Heart left ventricle (tissue), 16 donors: ENCODE results near the gene THSD4. TPM values are rescaled to one million over a fixed set of nuclear protein-coding genes. Genes with fewer than 3 reads are reported as not detected.

ENCODE experiments used
- ATAC-seq, 4 donors: fragments of 200-7000 bp; cut with Tn5 transposase; one replicate each; pipeline ENCODE4 v1.9.1; 2020 to 2022; ENCODE audit warnings: moderate library complexity in 4 of 4, mild to moderate bottlenecking in 3 of 4, moderate number of reproducible peaks in 1 of 4
- DNase-seq, 5 donors: peaks; one replicate each; pipeline ENCODE4 v3.0.0-alpha.2; 2020
- H3K27ac ChIP-seq, 12 donors: fragments of 200-600 bp; sonication (generic) in 4 of 12; one replicate each; pipeline versions ENCODE4 v1.5.0 to v1.8.0; 2016 to 2022; ENCODE audit warnings: mild to moderate bottlenecking in 2 of 12
- H3K27me3 ChIP-seq, 9 donors: fragments of 200-600 bp; sonication (generic) in 2 of 9; one replicate each; pipeline versions ENCODE4 v1.5.1 to v1.8.0; 2016 to 2022; ENCODE audit warnings: mild to moderate bottlenecking in 3 of 9
- H3K36me3 ChIP-seq, 9 donors: fragments of 200-600 bp; sonication (generic) in 2 of 9; one replicate each; pipeline versions ENCODE4 v1.5.0 to v1.8.0; 2018 to 2022; ENCODE audit warnings: mild to moderate bottlenecking in 2 of 9
- H3K4me1 ChIP-seq, 12 donors: fragments of 200-600 bp; sonication (generic) in 4 of 12; one replicate each; pipeline versions ENCODE4 v1.5.0 to v1.8.0; 2016 to 2022; ENCODE audit warnings: mild to moderate bottlenecking in 3 of 12
- H3K4me3 ChIP-seq, 12 donors: fragments of 200-600 bp; sonication (generic) in 4 of 12; one replicate each; pipeline versions ENCODE4 v1.5.0 to v1.8.0; 2017 to 2022; ENCODE audit warnings: mild to moderate bottlenecking in 9 of 12, moderate library complexity in 4 of 12
- H3K9me3 ChIP-seq, 12 donors: fragments of 200-600 bp; sonication (generic) in 4 of 12; one replicate each; pipeline versions ENCODE4 v1.5.0 to v1.8.0; 2016 to 2022; ENCODE audit warnings: mild to moderate bottlenecking in 1 of 12
- CTCF ChIP-seq, 12 donors: fragments of 200-600 bp; sonication (generic) in 4 of 12; IDR thresholded peaks; one replicate each; pipeline versions ENCODE4 v1.5.0 to v1.8.0; 2018 to 2022; ENCODE audit warnings: antibody characterized with exemption in 12 of 12, mild to moderate bottlenecking in 5 of 12
- POLR2A ChIP-seq, 2 donors: fragments of 450-650 bp; IDR thresholded peaks; one replicate each; pipeline ENCODE4 v1.6.1; 2017; ENCODE audit warnings: antibody characterized with exemption in 2 of 2, mild to moderate bottlenecking in 2 of 2, moderate library complexity in 2 of 2
- WGBS, 4 donors: extraction: QIAGEN DNeasy Blood & Tissue Kit in 2 of 4; methylation state at CpG; one replicate each; pipeline versions ENCODE4 v1.1.5 to v1.1.7; 2013 to 2018; 5-methylcytosine and 5-hydroxymethylcytosine counted together
- intact Hi-C, 10 donors: fragments of 100-400 bp; cut with DNase I; formaldehyde crosslinking; loops; one replicate each; pipeline versions ENCODE4 v1.11.1 to v1.14.2; 2022
- polyA plus RNA-seq, 2 donors: library from polyadenylated mRNA; stranded (reverse); fragments of 200-250 nt; gene quantifications; one replicate each; pipeline ENCODE4 v1.2.3, GENCODE V29; 2013
- total RNA-seq, 9 donors: library from RNA; depleted of rRNA in 2 of 9; stranded (reverse); fragments of >200 nt in 2 of 9; fragmentation: NEBNext Ultra II Directional in 3 of 9; extraction: Animal tissue kit (Norgen Biotek cat#: 25700) in 3 of 9; gene quantifications; one replicate each; pipeline versions ENCODE4 v1.1.0 to v1.2.4, GENCODE V29; 2016 to 2023
- donor health status: ischemic (EF 13 %, LVEDD 7.1; RV severe dilation, severe dysfunction).
- donor health status: healthy with polysubstance abuse.
- donor health status: DM: no; HTN: yes; CAD: no.
- donor health status: DM: no; HTN: no; CAD: no.
- donor health status: ischemic (EF 25% LVEDD 6.9; RV normal size, moderate dysfunction).
- donor health status: ischemic (EF 25% LVEDD 5.7; RV mildly dilated, moderate dysfunction).
- donor health status: healthy.
- donor health status: DM: yes; HTN: yes; CAD: no.
- donor health status: ischemic (EF 35%, LVEDD 5.7; RV mildly dilated, moderate dysfunction).
- donor health status: nonischemic (EF 11% LVEDD 7.7; RV severe dilation, severe dysfunction).
- donor health status: DM: yes; HTN: yes; CAD: no.
- donor health status: PGD.
- donor health status: ischemic (EF 29% LVEDD 5.4; RV normal size, mild dysfunction).
- donor health status: nonischemic (EF 23%, LVEDD 6.1; RV moderate dilation, normal function).

THSD4 gene
- total and polyA plus RNA-seq, 11 donors, result 32.6 to 206 (median 93.2) TPM

DNA sequence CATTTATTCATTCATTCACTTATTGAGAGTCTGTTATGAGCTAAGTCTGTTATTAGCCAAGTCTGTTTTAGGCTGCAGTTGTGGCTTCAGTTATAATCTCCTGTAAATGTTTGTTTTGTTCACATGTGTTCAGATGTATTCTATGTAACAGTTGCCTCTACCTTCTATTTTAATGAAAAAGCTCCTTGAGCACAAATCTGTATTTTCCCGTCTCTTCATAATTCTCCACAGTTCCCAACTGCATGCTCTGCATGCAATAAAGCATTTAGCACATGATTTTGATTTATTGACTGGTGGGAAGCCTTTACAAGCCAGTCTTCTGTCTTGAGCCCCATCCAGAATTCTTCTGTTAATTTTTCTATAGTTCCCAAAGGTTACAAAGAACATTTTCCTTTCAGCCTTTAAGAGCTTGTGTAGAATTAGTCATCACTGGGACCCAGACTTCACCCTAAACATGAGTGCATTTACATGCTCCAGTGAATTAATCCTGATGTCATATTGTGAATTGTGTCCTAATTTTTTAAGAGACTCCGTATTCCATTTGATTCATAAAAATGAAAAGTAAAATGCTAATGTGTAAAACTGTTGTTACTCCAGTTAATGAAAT lies 572.7 kb downstream of the THSD4 start:
- intact Hi-C loops, result no loop called here
- Histone ChIP-seq H3K27ac (no peak overlapping the region), H3K4me1 (peaks cover 0 to 41% (median 21%) of the 10 kb centered on the region in 12 donors), H3K4me3 (no peak overlapping the region), H3K9me3 (no peaks in the 10 kb centered on the region), H3K36me3 (no peaks in the 10 kb centered on the region), H3K27me3 (no peaks in the 10 kb centered on the region)
- ATAC-seq (no peak), DNase-seq (no peak)
- 88 to 94% (median 91%) methylated on average over 2 of the region's 2 CpGs for WGBS, 4 donors
- TF ChIP-seq CTCF (IDR thresholded peaks at IDR 0.05) (no peak), POLR2A (IDR thresholded peaks at IDR 0.05) (no peak)

DNA sequence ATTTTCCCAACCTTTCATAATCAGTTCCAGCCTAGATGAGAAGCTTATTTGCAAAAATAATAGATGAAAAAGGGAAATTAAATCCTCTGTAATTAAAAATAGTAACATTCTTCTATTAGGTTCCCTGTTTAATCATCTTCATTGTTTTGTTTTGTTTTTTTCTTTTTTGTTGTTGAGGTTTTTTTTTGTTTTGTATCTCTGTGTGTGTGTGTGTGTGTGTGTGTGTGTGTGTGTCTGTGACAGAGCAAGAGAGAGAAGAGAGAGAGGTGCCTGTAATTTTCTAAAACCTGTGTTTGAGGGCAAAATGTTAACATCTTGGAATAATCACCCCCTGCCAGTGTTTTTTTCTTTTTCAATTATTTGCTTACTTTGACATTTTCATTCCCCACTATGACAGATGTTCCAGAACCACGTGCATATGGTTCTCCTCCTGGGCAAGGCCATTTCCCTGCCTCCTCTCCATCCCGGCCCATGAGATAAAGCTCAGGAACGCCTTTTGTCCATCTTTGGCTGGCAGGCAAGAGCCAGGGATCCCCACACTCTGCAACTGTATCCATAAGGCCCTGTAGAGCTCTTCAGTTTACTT lies 573.3 kb downstream of the THSD4 start:
- Histone ChIP-seq H3K27me3 (no peaks in the 10 kb centered on the region), H3K4me3 (no peak overlapping the region), H3K27ac (no peak overlapping the region), H3K4me1 (peaks cover 0 to 45% (median 24%) of the 10 kb centered on the region in 12 donors), H3K36me3 (no peaks in the 10 kb centered on the region), H3K9me3 (no peaks in the 10 kb centered on the region)
- intact Hi-C loops, result no loop called here
- DNase-seq, result no peak
- TF ChIP-seq POLR2A (IDR thresholded peaks at IDR 0.05), result no peak
- no peak for TF ChIP-seq CTCF (IDR thresholded peaks at IDR 0.05)
- no peak for ATAC-seq
- WGBS, 4 donors, result 39 to 48% (median 43%) methylated on average over 3 of the region's 3 CpGs

DNA sequence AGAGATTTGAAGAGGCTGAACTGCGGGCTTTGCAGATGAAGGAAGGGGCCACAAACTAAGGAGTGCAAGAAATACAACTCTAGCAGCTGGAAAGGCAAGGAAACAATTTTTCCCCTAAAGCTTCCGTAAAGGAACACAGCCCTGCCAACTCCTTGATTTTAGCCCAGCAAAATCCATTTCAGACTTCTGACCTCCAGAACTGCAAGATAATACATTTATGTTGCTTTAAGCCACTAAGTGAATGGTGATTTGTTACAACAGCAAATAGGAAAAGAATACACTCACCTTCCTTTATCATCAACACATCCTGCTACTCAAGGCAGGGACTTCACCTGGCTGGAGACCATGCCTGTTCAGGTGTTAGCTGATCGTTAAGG lies 575.8 kb downstream of the THSD4 start:
- no peak for DNase-seq
- 56 to 73% (median 61%) methylated on average over 3 of the region's 3 CpGs for WGBS, 4 donors
- Histone ChIP-seq H3K4me1 (peaks cover 0 to 45% (median 24%) of the 10 kb centered on the region in 12 donors), H3K27me3 (no peaks in the 10 kb centered on the region), H3K9me3 (no peaks in the 10 kb centered on the region), H3K36me3 (no peaks in the 10 kb centered on the region), H3K27ac (peak overlapping the region; percentile 66 to 88 (median 76)), H3K4me3 (peak overlapping the region in 2 of 12 donors; percentile 16 to 18)
- no peak for ATAC-seq
- TF ChIP-seq POLR2A (IDR thresholded peaks at IDR 0.05), result no peak
- no peak for TF ChIP-seq CTCF (IDR thresholded peaks at IDR 0.05)
- intact Hi-C loops, result no loop called here

GRCh38 chr15:71691458-71692417 lies 576.5 kb downstream of the THSD4 start:
- Histone ChIP-seq H3K36me3 (no peaks in the 10 kb centered on the region), H3K4me1 (peaks cover 0 to 50% (median 24%) of the 10 kb centered on the region in 12 donors), H3K27me3 (no peaks in the 10 kb centered on the region), H3K9me3 (no peaks in the 10 kb centered on the region), H3K27ac (peak overlapping the region; percentile 66 to 88 (median 76)), H3K4me3 (peak overlapping the region in 2 of 12 donors; percentile 16 to 18)
- TF ChIP-seq CTCF (IDR thresholded peaks at IDR 0.05), result no peak
- intact Hi-C loops, result no loop called here
- 15 to 25% (median 21%) methylated on average over 12 of the region's 12 CpGs for WGBS, 4 donors
- ATAC-seq (peak; percentile 75 to 79 (median 78)), DNase-seq (peak in 4 of 5 donors; percentile 22 to 42 (median 30))
